BJ (cell line): ENCODE results near the gene TSKU. TPM values are rescaled to one million over a fixed set of nuclear protein-coding genes. Genes with fewer than 3 reads are reported as not detected.

Experiments used
- CTCF ChIA-PET: fragments of 350-600 bp; formaldehyde crosslinking; extraction: SDS; loops from one replicate; lab custom pipeline; 2021; ENCODE audit warnings: antibody characterized with exemption, inconsistent platforms; lab: Yijun Ruan, JAX
- POLR2A ChIA-PET: fragments of 300-600 bp; sonication (Branson Sonifier 250); formaldehyde crosslinking; extraction: SDS; loops from one replicate; lab custom pipeline; 2021; ENCODE audit warnings: antibody characterized with exemption; lab: Charles Lee
- DNase-seq: peaks from one replicate; pipeline ENCODE4 v3.0.0-alpha.2; 2011; ENCODE audit warnings: low read depth
- H3K27me3 ChIP-seq: 2 replicates; pipeline ENCODE4 v1.6.0; 2011; ENCODE audit warnings: low read length; ENCODE audit not compliant: control insufficient read depth, insufficient read depth
- H3K36me3 ChIP-seq: 2 replicates; pipeline ENCODE4 v1.5.1; 2011; ENCODE audit warnings: low read length; ENCODE audit not compliant: control insufficient read depth, insufficient read depth
- H3K4me3 ChIP-seq: 2 replicates; pipeline ENCODE4 v1.5.1; 2011; ENCODE audit warnings: low read depth, mild to moderate bottlenecking, control low read depth, low read length
- CTCF ChIP-seq: IDR thresholded peaks from 2 replicates; pipeline ENCODE4 v1.5.1; 2011; ENCODE audit warnings: low read depth, mild to moderate bottlenecking, control low read depth, inconsistent platforms, low read length, moderate library complexity; ENCODE audit not compliant: insufficient read depth
- polyA plus RNA-seq: library from polyadenylated mRNA; depleted of rRNA; stranded (reverse); fragments of >200 nt; gene quantifications from 2 replicates; pipeline ENCODE4 v1.2.3, GENCODE V29; 2011

TSKU gene
- polyA plus RNA-seq, 1 experiment = 27.3 TPM

- Histone ChIP-seq H3K4me3 (no peak overlapping the region), H3K36me3 (peaks cover 9% of the 10 kb centered on the region), H3K27me3 (no peaks in the 10 kb centered on the region)
- POLR2A ChIA-PET = no interaction called here
- DNase-seq = no peak
- TF ChIP-seq CTCF = no peak
- CTCF ChIA-PET = interaction anchor here (0.7 to 2.9 kb wide), 5 partner anchors 9 to 246 kb away, joined by 3 to 12 read pairs (median 8); no protein-coding TSS in a partner anchor
Measured at GRCh38 chr11:76793391-76794291, 10.5 kb downstream of the TSKU start.

DNA sequence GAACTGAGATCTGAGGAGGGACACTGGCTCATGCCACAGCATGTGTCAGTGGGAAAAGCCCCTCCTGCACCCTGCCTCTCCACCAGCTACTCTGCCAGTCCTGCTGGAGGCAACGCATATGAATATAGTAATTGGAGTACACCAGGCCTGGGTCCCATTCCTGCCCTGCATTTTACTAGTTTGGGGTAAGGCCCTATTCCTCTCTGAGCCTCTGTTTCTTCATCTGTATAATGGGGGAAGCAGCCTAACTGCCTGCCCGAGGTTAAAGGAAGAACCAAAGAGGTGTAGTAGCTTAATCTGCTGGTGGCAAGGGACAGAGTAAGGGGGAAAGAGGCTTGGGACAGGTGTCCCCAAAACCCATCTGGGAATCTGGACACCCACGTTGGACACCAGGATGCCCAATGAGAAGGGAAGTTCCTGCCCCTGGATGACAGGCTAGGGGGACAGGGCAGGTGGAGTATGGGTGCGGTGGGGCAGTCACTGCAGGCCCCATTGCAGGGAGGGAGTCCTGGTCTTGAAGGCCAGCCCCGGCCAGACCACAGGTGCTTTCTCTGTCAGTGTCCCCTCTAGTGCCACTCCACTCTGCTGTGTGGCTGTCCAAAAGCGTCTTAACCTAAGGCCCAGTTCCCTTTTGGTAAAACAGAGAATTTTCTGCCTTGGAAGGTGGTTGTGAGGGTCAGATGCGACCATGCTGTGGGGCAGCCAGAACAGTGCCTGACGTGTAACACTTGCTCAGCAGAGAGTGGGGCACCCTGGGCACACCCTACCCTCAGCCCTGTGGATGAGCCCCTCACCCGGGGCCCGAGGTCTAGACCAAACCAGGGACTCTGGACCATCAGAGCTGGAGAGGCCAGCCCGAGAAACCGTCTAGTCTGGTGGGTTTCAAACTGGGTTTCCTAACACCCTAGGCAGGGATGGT, 11.5 kb downstream of the TSKU start:
- CTCF ChIA-PET = interaction anchor here (1.0 to 2.9 kb wide), 4 partner anchors 11 to 245 kb away, joined by 3 to 10 read pairs (median 6); no protein-coding TSS in a partner anchor
- Histone ChIP-seq H3K4me3 (no peak overlapping the region), H3K27me3 (no peaks in the 10 kb centered on the region), H3K36me3 (peaks cover 9% of the 10 kb centered on the region)
- POLR2A ChIA-PET = no interaction called here
- DNase-seq = no peak
- TF ChIP-seq CTCF = no peak

GRCh38 chr11:76795290-76795935, 12.3 kb downstream of the TSKU start:
- DNase-seq = no peak
- no peak for TF ChIP-seq CTCF
- ChIA-PET POLR2A (no interaction called here), CTCF (interaction anchor here (1.3 kb wide), 1 partner anchor 10 kb away, joined by 3 read pairs; no protein-coding TSS in a partner anchor)
- Histone ChIP-seq H3K4me3 (no peak overlapping the region), H3K36me3 (peaks cover 9% of the 10 kb centered on the region), H3K27me3 (no peaks in the 10 kb centered on the region)

DNA sequence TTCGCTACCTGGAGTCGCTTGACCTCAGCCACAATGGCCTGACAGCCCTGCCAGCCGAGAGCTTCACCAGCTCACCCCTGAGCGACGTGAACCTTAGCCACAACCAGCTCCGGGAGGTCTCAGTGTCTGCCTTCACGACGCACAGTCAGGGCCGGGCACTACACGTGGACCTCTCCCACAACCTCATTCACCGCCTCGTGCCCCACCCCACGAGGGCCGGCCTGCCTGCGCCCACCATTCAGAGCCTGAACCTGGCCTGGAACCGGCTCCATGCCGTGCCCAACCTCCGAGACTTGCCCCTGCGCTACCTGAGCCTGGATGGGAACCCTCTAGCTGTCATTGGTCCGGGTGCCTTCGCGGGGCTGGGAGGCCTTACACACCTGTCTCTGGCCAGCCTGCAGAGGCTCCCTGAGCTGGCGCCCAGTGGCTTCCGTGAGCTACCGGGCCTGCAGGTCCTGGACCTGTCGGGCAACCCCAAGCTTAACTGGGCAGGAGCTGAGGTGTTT, 12.8 kb downstream of the TSKU start:
- ChIA-PET POLR2A (no interaction called here), CTCF (interaction anchor here (0.8 to 1.3 kb wide), 2 partner anchors 10 to 61 kb away, joined by 3 read pairs; no protein-coding TSS in a partner anchor)
- Histone ChIP-seq H3K36me3 (peaks cover 9% of the 10 kb centered on the region), H3K4me3 (no peak overlapping the region), H3K27me3 (no peaks in the 10 kb centered on the region)
- DNase-seq = no peak
- no peak for TF ChIP-seq CTCF
